Stimulated activated CD4-positive, alpha-beta T cell treated with anti-CD3 and anti-CD28 coated beads, TNF-alpha, amount 100 ng/mL, for 48 hours (primary cell): ENCODE data around the gene PLXDC2.
"Not testable (repeated sequence)": the region's sequence is repeated elsewhere in the genome, so short reads cannot be mapped to it uniquely, and the experiment has no call there.

ENCODE experiments used
- DNase-seq, 3 donors: peaks; one replicate each; pipeline ENCODE4 v3.0.0-alpha.2; 2020; ENCODE audit warnings: low read depth in 3 of 3

The PLXDC2 gene

GRCh38 chr10:19977097-19977521, 160.9 kb downstream of the PLXDC2 start:
- no peak for DNase-seq

GRCh38 chr10:19979628-19980027, 163.4 kb downstream of the PLXDC2 start:
- DNase-seq, result no peak

GRCh38 chr10:19983880-19984565, 167.8 kb downstream of the PLXDC2 start:
- DNase-seq, result no peak

GRCh38 chr10:19985745-19986144, 169.5 kb downstream of the PLXDC2 start:
- DNase-seq, result no peak

GRCh38 chr10:19986591-19986990, 170.4 kb downstream of the PLXDC2 start:
- no peak for DNase-seq

GRCh38 chr10:19987931-19988330, 171.7 kb downstream of the PLXDC2 start:
- DNase-seq, result no peak

GRCh38 chr10:19993714-19994315, 177.6 kb downstream of the PLXDC2 start:
- DNase-seq, result no peak

GRCh38 chr10:19998482-19998881, 182.2 kb downstream of the PLXDC2 start:
- no peak for DNase-seq

GRCh38 chr10:19999431-19999830, 183.2 kb downstream of the PLXDC2 start:
- DNase-seq, result no peak

DNA sequence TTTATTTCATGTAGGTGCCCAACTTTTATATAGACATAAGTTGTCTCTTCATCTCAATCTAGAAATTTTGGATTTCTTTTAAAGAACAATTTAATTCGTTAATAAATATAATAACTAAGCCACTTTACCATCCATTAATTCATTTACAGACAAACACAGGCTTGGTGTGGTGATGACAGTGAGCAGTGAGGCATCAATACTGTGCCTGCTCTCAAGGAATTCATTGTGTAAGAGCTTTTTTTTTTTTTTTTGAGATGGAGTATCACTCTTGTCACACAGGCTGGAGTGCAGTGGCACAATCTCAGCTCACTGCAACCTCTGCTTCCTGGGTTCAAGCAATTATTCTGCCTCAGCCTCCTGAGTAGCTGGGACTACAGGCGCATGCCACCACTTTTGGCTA, 185.8 kb downstream of the PLXDC2 start:
- DNase-seq, result not testable (repeated sequence)

DNA sequence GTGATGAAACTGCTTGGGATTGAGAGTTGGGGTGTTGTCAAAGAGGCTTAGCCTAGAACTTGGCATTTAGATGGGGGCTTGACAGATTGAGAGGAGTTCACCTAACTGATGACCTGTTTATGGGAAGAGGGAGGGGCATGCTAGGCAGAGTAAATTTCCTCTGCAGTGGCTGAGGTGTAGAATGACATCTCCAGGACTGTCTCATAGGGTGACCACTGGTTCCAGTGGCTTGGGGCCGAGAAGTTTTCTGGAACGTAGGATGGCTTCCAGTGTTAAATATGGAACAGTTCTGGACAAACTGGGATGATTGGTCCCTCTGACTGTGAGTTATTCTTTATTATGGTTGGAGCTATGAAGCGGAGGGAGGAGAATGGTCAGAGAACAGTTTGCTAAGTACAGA, 186.4 kb downstream of the PLXDC2 start:
- no peak for DNase-seq

DNA sequence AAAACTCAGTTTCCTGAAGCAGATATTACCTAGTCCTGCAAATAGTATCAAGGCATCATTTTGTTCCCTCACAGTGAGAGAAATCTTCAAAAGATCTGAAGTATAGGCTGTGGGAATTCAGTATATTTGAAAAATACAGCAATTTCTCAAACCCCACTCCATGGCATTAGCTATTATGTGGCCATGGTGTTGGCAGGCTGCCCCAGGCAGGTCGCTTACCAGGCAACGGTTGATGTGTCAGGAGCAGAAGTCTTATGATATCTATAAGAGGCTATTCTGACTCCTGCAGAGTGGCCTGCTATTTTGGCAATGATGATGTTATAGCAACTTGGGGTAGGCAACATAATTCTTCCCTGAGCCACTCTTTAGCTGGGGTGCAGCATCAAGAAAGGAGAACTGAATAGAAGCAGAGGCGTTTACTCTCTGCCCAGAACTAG, 187.9 kb downstream of the PLXDC2 start:
- no peak for DNase-seq

GRCh38 chr10:20005638-20006037, 189.4 kb downstream of the PLXDC2 start:
- DNase-seq, result no peak

- no peak for DNase-seq
Observed at GRCh38 chr10:20006169-20006870, 190.1 kb downstream of the PLXDC2 start.

DNA sequence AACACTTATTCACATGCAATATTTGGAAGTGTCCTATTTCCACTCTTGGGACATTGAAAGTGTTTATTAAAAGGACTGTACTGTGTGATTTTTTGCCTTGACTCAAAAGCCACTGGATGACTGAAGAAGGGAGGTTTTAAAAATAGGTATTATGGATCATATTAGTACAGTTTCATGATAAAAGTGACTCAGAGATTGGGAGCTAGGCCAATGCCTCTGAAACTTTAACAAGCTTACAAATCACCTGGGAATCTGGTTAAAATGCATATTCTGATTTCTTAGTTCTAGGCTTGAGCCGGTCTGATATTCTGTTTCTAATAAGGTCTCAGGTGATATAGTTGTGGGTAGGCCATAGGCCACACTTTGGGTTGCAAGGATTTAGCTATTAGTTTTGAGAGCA, 191.2 kb downstream of the PLXDC2 start:
- DNase-seq, result no peak

GRCh38 chr10:20013991-20014750, 197.9 kb downstream of the PLXDC2 start:
- no peak for DNase-seq

- DNase-seq, result no peak
Observed at GRCh38 chr10:20017961-20018360, 201.7 kb downstream of the PLXDC2 start.

DNA sequence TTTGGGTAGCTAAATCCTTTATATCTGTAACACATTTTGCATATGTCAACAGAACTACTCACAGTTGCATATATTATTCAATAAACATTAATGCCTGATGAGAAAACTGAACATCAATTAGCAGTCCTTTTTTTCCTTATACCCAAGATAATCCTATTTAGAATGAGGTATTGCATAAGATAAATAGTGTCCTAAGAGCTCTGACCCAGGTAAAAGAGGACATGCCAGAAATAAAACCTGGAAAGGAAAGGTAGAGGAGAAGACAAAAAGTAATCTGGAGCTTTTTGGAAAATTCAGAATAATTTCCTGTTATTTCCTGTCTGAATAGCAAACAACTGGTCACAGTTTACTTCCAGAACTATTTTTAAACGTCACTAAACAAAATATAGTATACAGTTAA, 204.4 kb downstream of the PLXDC2 start:
- DNase-seq, result no peak

DNA sequence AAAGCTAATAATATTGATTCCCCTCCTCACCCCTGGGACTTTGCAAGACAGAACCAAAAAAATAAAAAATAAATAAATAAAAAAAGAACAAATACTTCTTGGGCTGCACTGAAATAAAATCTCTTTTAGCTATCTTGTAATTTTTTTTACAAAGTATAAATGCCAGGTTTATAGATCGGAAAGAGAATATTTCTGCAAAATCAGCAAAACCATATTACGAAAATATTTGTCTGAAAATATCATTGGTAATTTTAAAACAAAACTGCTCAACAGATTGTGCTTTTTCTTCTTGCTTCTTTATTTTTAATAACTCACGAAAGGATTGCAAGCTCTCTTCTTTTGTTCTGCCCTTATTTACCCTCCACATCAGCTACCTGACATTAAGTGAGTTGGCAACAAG, 213.3 kb downstream of the PLXDC2 start:
- no peak for DNase-seq

GRCh38 chr10:20033476-20033875, 217.2 kb downstream of the PLXDC2 start:
- no peak for DNase-seq

DNA sequence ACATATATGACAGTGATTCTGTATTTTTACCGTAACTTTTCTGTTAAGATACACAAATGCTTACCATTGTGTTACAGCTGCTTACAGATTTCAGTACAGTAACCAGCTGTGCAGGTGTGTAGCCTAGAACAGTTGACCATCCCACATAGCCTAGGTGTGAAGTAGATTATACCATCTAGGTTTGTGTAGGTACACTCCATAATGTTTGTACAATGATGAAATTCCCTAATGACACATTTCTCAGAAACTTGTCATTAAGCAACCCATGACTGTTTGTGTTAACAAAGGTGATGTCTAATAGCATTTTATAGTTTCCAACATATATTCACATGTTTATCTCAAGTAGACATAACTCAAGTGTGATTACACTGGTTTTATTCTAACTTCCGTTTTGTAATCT, 218.5 kb downstream of the PLXDC2 start:
- no peak for DNase-seq

DNA sequence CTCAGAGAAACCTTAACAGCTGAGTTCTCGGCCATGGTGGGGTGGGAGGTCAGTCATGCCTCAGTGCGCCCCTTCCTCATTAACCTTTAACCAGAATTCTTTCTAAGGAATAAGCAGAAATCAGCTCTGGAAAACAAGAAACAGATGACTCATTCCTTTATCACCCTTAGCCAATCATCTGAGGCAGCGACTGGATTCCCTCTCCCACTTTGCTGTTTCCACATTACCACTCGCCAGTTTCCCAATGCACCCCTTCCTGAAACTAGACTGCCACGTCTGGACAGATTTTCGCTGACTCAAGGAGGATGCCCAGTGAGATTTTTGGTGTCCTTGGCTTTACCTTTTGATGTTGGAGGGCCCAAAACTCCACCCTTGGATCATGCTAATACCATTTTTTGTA, 223.8 kb downstream of the PLXDC2 start:
- no peak for DNase-seq
